ENCODE measurements around the gene CADM3.

CADM3 gene

DNA sequence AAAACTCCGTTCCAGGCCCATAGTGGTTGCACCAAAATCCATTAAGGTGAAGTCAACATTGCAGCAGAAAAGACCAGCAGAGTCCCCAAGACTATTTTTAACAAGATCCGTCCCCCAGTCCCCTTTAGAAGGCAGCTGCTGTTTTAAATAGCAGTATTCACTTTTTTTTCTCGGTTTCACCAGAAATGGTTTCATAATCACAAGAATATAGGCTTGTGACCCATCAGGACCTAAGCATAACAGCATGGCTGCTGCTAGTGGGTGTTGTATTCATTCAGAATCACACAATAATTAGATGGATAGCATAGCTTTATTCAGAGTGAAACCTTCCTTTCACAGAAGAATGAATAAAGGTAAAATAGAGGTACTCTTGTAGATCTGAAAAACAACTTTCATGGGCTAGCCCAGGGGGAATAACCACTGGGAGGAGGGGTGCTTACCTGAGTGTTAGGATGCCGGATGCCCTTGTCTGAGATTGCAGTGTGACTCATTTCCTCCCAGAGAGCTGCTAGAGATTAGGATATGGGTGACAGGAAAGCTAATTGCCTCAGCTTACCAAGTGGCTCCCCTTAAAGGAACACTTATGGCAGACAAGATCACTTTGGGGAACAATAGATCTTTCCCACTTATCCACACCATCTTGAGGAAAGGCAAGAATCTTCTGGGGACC, 68.3 kb downstream of the CADM3 start:
- no peak for DNase-seq (ENCODE audit: low spot score)
- TF ChIP-seq CTCF (conservative IDR thresholded peaks at IDR 0.05; ENCODE audit: low read depth) = no peak
- ChIA-PET CTCF (interaction anchor here (0.5 to 0.8 kb wide), 2 partner anchors 60 to 783 kb away, joined by 3 read pairs; no protein-coding TSS in a partner anchor), POLR2A (ENCODE audit: low non-redundant PET) (no interaction called here)
- H3K27ac ChIP-seq = no peak overlapping the region

DNA sequence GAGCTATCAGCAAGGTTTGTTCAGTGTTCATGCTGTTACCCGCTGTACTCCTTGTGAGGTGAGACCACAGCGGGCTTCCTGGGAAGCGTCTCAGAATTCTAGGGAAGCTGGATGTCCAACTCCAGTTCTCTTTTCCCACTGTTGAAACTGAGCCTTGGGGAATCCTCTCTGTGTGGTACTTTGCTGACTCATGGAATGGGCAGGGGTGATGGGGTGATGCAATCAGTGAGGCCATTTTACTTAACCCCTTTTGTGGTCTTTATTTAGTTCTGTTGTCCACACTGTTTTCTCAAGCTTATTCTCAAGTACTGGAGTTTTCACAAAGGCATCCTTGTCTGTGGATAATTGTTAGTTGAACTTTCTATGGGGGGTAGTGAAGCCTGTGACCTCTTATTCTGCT, 75.9 kb downstream of the CADM3 start:
- TF ChIP-seq CTCF (conservative IDR thresholded peaks at IDR 0.05; ENCODE audit: low read depth) = no peak
- no peak for DNase-seq (ENCODE audit: low spot score)
- CTCF ChIA-PET = no interaction called here
- POLR2A ChIA-PET (ENCODE audit: low non-redundant PET) = no interaction called here
- H3K27ac ChIP-seq = no peak overlapping the region

- DNase-seq (ENCODE audit: low spot score) = no peak
- CTCF ChIA-PET = interaction anchor here (0.6 kb wide), 1 partner anchor 14 kb away, joined by 3 read pairs; no protein-coding TSS in a partner anchor
- no peak for TF ChIP-seq CTCF (conservative IDR thresholded peaks at IDR 0.05; ENCODE audit: low read depth)
- no peak overlapping the region for H3K27ac ChIP-seq
- POLR2A ChIA-PET (ENCODE audit: low non-redundant PET) = no interaction called here
Observed at GRCh38 chr1:159248311-159248710, 76.9 kb downstream of the CADM3 start.

GRCh38 chr1:159250638-159251216, 79.3 kb downstream of the CADM3 start:
- CTCF ChIA-PET = interaction anchor here (0.7 kb wide), 1 partner anchor 53 kb away, joined by 3 read pairs; no protein-coding TSS in a partner anchor
- TF ChIP-seq CTCF (conservative IDR thresholded peaks at IDR 0.05; ENCODE audit: low read depth) = no peak
- POLR2A ChIA-PET (ENCODE audit: low non-redundant PET) = no interaction called here

More at GRCh38 chr1:159250638-159251216, 79.3 kb downstream of the CADM3 start:
- H3K27ac ChIP-seq = no peak overlapping the region
- no peak for DNase-seq (ENCODE audit: low spot score)
